Mucosa of descending colon (tissue), 3 donors: Measurements from ENCODE around the gene IGSF1. TPM values are rescaled to one million over a fixed set of nuclear protein-coding genes. Genes with fewer than 3 reads are reported as not detected.

ENCODE experiments used
- ATAC-seq: fragments of 200-7000 bp; cut with Tn5 transposase; one replicate; pipeline ENCODE4 v1.9.1; 2020; ENCODE audit warnings: mild to moderate bottlenecking, moderate library complexity
- DNase-seq, 3 donors: peaks; one replicate each; pipeline ENCODE4 v3.0.0-alpha.2; 2020
- H3K36me3 ChIP-seq: fragments of 200-600 bp; one replicate; pipeline ENCODE4 v1.8.0; 2021; ENCODE audit warnings: low read depth, mild to moderate bottlenecking
- H3K4me1 ChIP-seq: fragments of 200-600 bp; one replicate; pipeline ENCODE4 v1.8.0; 2021; ENCODE audit warnings: low read depth, mild to moderate bottlenecking
- H3K4me3 ChIP-seq: fragments of 200-600 bp; one replicate; pipeline ENCODE4 v1.8.0; 2021; ENCODE audit warnings: mild to moderate bottlenecking
- H3K9me3 ChIP-seq: fragments of 200-600 bp; one replicate; pipeline ENCODE4 v1.8.0; 2021; ENCODE audit warnings: mild to moderate bottlenecking
- intact Hi-C, 2 donors: fragments of 100-400 bp; cut with DNase I in 1 of 2; cut with micrococcal nuclease in 1 of 2; formaldehyde crosslinking; loops; one replicate each; pipeline versions ENCODE4 v1.11.0 to v1.11.1; 2022; cut with DNase I, micrococcal nuclease
- total RNA-seq, 3 donors: library from RNA; stranded (reverse); fragmentation: NEBNext Ultra II Directional in 2 of 3; extraction: Animal tissue kit (Norgen Biotek cat#: 25700) in 2 of 3; gene quantifications; one replicate each; pipeline versions ENCODE4 v1.2.1 to v1.2.4, GENCODE V29; 2021 to 2023
- TF ChIP-seq, protein P1 (sequence below): fragments of 200-600 bp; IDR thresholded peaks from one replicate; pipeline ENCODE4 v1.8.0; 2022; ENCODE audit warnings: antibody characterized with exemption, mild to moderate bottlenecking
- donor health status: DM: no; HTN: no; CAD: no; lungs with moderate emphysema.
- donor health status: DM: no; HTN: no; CAD: no.
- donor health status: DM: no; HTN: yes; CAD: no.

IGSF1 gene
- total RNA-seq, 3 donors from 2014 or later: 0.12 to 0.66 TPM; not detected in 1

DNA sequence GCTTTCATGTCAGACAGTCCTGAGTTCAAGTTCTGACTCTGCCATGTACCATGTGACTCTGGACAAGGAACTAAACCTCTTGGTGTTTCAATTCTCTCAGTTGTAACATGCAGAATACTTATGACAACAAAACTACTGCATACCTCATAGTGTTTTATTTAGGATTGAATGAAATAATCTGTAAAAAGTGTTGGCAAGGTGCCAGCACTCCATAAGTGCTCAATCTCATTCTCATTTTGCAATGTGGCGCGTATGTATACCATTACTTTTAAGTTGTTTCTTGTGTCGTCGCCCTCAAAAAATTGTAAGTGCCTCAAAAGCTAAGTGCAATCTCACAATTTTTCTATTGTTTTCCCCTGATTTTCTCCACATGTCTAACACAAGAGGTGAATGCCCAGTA, 62.5 kb downstream of the IGSF1 start:
- no peak for ATAC-seq
- H3K4me1 ChIP-seq: no peaks in the 10 kb centered on the region
- no peak overlapping the region for H3K4me3 ChIP-seq
- TF ChIP-seq, protein P1, sequence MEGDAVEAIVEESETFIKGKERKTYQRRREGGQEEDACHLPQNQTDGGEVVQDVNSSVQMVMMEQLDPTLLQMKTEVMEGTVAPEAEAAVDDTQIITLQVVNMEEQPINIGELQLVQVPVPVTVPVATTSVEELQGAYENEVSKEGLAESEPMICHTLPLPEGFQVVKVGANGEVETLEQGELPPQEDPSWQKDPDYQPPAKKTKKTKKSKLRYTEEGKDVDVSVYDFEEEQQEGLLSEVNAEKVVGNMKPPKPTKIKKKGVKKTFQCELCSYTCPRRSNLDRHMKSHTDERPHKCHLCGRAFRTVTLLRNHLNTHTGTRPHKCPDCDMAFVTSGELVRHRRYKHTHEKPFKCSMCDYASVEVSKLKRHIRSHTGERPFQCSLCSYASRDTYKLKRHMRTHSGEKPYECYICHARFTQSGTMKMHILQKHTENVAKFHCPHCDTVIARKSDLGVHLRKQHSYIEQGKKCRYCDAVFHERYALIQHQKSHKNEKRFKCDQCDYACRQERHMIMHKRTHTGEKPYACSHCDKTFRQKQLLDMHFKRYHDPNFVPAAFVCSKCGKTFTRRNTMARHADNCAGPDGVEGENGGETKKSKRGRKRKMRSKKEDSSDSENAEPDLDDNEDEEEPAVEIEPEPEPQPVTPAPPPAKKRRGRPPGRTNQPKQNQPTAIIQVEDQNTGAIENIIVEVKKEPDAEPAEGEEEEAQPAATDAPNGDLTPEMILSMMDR: no peak
- no peaks in the 10 kb centered on the region for H3K9me3 ChIP-seq
- no peak for DNase-seq
- intact Hi-C loops: no loop called here
- H3K36me3 ChIP-seq: no peaks in the 10 kb centered on the region

DNA sequence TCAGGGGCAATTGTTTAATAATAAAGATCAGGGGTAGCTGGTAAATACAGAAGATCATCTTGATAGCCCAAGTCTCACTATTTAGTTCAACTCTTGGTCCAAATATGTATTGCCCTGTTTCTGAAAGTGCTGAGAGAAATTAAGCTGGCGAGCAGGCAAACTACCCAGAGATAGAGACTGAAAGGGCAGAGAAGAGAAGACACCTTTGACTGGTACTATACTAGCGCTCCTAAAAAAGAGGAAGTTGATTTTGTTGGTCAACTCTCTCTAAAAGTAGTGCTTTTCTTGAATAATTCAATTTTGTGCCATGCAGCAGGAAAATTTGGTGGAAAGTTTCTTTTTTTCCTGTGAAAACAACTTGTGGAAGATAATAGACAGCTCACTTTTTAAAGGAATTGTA, 64.0 kb downstream of the IGSF1 start:
- intact Hi-C loops: no loop called here
- Histone ChIP-seq H3K4me3 (no peak overlapping the region), H3K9me3 (no peaks in the 10 kb centered on the region), H3K4me1 (no peaks in the 10 kb centered on the region), H3K36me3 (no peaks in the 10 kb centered on the region)
- TF ChIP-seq, protein P1: no peak
- no peak for DNase-seq
- no peak for ATAC-seq

Other genes with a start within 250 kb of the IGSF1 start
- gene ARHGAP36, start 231.0 kb downstream of the IGSF1 start, total RNA-seq: under 1 TPM in 2 of 3 donors, not detected in 1; 0.19 to 0.96 TPM